ENCODE measurements around the gene HS2ST1. TPM values are rescaled to one million over a fixed set of nuclear protein-coding genes. Genes with fewer than 3 reads are reported as not detected.

The HS2ST1 gene
- total and polyA plus RNA-seq, 2 donors (not counting 3 experiments of a cell fraction or from before 2014, with no cell fraction given), result 5.5 to 31.2 TPM

DNA sequence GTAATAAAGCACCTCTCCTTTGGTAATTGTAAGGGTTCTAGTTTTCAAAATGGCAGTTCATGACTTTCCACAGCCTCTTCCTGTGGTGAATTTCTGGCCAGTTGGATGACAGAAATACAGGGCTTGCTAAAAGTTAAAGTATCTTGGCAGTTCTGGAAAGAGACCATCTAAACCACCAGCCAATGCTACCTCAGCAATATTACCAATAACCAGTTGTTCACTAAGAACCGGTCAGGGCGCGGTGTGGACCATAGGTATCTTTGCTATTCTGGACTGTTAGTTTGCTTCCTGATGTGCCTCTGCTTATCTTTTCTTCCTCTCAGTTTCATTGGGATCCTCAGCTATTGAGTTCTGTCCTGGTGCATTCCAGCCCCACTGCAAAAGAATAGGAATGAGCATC, 124.7 kb downstream of the HS2ST1 start:
- Histone ChIP-seq H4K20me1 (replicated peaks; ENCODE audit: control insufficient read depth, extremely low read depth, insufficient read depth, low read length) (no peaks in the 10 kb centered on the region), H2AFZ (ENCODE audit: low read depth, low read length) (no peak overlapping the region), H3K4me3 (replicated peaks in 1 of 3; ENCODE audit: insufficient read depth in 1 of 3, low read depth in 1 of 3, low read length in 3 of 3) (no peak overlapping the region), H3K9ac (replicated peaks; ENCODE audit: extremely low read depth, insufficient read depth, low read length) (no peak overlapping the region), H3K4me2 (ENCODE audit: insufficient read depth, low read length) (no peak overlapping the region), H3K9me1 (replicated peaks; ENCODE audit: control insufficient read depth, extremely low read depth, insufficient read depth, low read length) (no peaks in the 10 kb centered on the region), H3K27me3 (ENCODE audit: control insufficient read depth in 2 of 2, insufficient read depth in 2 of 2, low read length in 2 of 2) (no peaks in the 10 kb centered on the region), H3K27ac (ENCODE audit: insufficient read depth, low read depth, low read length) (no peak overlapping the region), H3K4me1 (ENCODE audit: control insufficient read depth, extremely low read depth, insufficient read depth, low read length) (no peaks in the 10 kb centered on the region), H3K79me2 (ENCODE audit: control insufficient read depth, insufficient read depth, low read length) (no peaks in the 10 kb centered on the region), H3K9me3 (replicated peaks; ENCODE audit: control insufficient read depth, insufficient read depth, low read length) (no peaks in the 10 kb centered on the region), H3K36me3 (ENCODE audit: control insufficient read depth in 2 of 2, extremely low read depth in 1 of 2, insufficient read depth in 2 of 2, low read length in 2 of 2) (no peaks in the 10 kb centered on the region)
- TF ChIP-seq JUN (IDR thresholded peaks at IDR 0.05; ENCODE audit: borderline replicate concordance, insufficient read depth, insufficient read length, low read depth) (no peak), POLR2AphosphoS5 (IDR thresholded peaks at IDR 0.05; ENCODE audit: insufficient read depth, low read depth, low read length) (no peak), GATA2 (IDR thresholded peaks at IDR 0.05; ENCODE audit: insufficient read depth, insufficient read length, low read depth, low read length) (no peak), FOS (IDR thresholded peaks at IDR 0.05; ENCODE audit: borderline replicate concordance, insufficient read depth, low read length) (no peak), EZH2 (IDR thresholded peaks at IDR 0.05; ENCODE audit: borderline replicate concordance, low read depth, low read length, severe bottlenecking) (no peak), MYC (IDR thresholded peaks at IDR 0.05; ENCODE audit: low read depth, low read length) (no peak), POLR2A (IDR thresholded peaks at IDR 0.05; ENCODE audit: low read depth, low read length) (no peak)
- TF ChIP-seq, protein P1, sequence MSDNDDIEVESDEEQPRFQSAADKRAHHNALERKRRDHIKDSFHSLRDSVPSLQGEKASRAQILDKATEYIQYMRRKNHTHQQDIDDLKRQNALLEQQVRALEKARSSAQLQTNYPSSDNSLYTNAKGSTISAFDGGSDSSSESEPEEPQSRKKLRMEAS (IDR thresholded peaks at IDR 0.05; ENCODE audit: insufficient read depth, insufficient read length), result no peak
- TF ChIP-seq, protein P2, sequence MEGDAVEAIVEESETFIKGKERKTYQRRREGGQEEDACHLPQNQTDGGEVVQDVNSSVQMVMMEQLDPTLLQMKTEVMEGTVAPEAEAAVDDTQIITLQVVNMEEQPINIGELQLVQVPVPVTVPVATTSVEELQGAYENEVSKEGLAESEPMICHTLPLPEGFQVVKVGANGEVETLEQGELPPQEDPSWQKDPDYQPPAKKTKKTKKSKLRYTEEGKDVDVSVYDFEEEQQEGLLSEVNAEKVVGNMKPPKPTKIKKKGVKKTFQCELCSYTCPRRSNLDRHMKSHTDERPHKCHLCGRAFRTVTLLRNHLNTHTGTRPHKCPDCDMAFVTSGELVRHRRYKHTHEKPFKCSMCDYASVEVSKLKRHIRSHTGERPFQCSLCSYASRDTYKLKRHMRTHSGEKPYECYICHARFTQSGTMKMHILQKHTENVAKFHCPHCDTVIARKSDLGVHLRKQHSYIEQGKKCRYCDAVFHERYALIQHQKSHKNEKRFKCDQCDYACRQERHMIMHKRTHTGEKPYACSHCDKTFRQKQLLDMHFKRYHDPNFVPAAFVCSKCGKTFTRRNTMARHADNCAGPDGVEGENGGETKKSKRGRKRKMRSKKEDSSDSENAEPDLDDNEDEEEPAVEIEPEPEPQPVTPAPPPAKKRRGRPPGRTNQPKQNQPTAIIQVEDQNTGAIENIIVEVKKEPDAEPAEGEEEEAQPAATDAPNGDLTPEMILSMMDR (IDR thresholded peaks at IDR 0.05; ENCODE audit: extremely low read depth in 1 of 2, insufficient read depth in 1 of 2, low read depth in 1 of 2, low read length in 2 of 2), result no peak
- no TSS peak for BruUV-seq (replicated peaks)
- FAIRE-seq (no peak), DNase-seq (ENCODE audit: low read depth, low spot score) (no peak)
- intact Hi-C loops (cut with micrococcal nuclease) (no loop called here), dilution Hi-C loops (cut with MboI; ENCODE audit: extremely low pct_ligation_motif_present, low sequenced_read_pairs) (no loop called here)
- POLR2A ChIA-PET, result no interaction called here
- CTCF ChIA-PET, result no interaction called here
